Measurements from ENCODE around the gene GALNT18.

DNA sequence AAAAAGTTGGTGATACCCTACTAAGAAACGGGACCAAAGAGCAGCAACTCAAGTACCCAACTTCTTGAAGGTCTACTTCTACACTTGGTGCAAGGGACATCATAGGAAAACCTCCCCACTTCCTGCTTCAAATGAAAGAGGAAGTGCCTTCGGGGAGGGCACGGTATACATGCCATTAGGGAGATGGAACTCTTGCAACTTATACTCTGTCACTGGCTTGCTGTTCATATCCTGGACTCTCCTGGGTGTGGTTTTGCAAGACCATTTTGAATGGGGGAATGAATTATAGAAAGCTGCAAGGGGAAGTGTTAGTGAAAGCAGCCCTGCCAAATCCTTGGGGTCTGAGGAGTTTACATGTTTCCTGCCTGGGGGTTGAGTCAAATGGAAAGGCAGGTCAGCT is 310.6 kb downstream of the GALNT18 start:
- TF ChIP-seq CTCF (IDR thresholded peaks at IDR 0.05) (no peak), POLR2A (IDR thresholded peaks at IDR 0.05) (no peak), POLR2AphosphoS5 (IDR thresholded peaks at IDR 0.05) (no peak)

Data from breast epithelium (tissue), 3 donors.